Heart left ventricle (tissue), 16 donors: ENCODE data around the gene KITLG. TPM values are rescaled to one million over a fixed set of nuclear protein-coding genes. Genes with fewer than 3 reads are reported as not detected.

Source experiments
- ATAC-seq, 4 donors: fragments of 200-7000 bp; cut with Tn5 transposase; one replicate each; pipeline ENCODE4 v1.9.1; 2020 to 2022; ENCODE audit warnings: moderate library complexity in 4 of 4, mild to moderate bottlenecking in 3 of 4, moderate number of reproducible peaks in 1 of 4
- DNase-seq, 5 donors: peaks; one replicate each; pipeline ENCODE4 v3.0.0-alpha.2; 2020
- H3K27ac ChIP-seq, 12 donors: fragments of 200-600 bp; sonication (generic) in 4 of 12; one replicate each; pipeline versions ENCODE4 v1.5.0 to v1.8.0; 2016 to 2022; ENCODE audit warnings: mild to moderate bottlenecking in 2 of 12
- H3K27me3 ChIP-seq, 9 donors: fragments of 200-600 bp; sonication (generic) in 2 of 9; one replicate each; pipeline versions ENCODE4 v1.5.1 to v1.8.0; 2016 to 2022; ENCODE audit warnings: mild to moderate bottlenecking in 3 of 9
- H3K36me3 ChIP-seq, 9 donors: fragments of 200-600 bp; sonication (generic) in 2 of 9; one replicate each; pipeline versions ENCODE4 v1.5.0 to v1.8.0; 2018 to 2022; ENCODE audit warnings: mild to moderate bottlenecking in 2 of 9
- H3K4me1 ChIP-seq, 12 donors: fragments of 200-600 bp; sonication (generic) in 4 of 12; one replicate each; pipeline versions ENCODE4 v1.5.0 to v1.8.0; 2016 to 2022; ENCODE audit warnings: mild to moderate bottlenecking in 3 of 12
- H3K4me3 ChIP-seq, 12 donors: fragments of 200-600 bp; sonication (generic) in 4 of 12; one replicate each; pipeline versions ENCODE4 v1.5.0 to v1.8.0; 2017 to 2022; ENCODE audit warnings: mild to moderate bottlenecking in 9 of 12, moderate library complexity in 4 of 12
- H3K9me3 ChIP-seq, 12 donors: fragments of 200-600 bp; sonication (generic) in 4 of 12; one replicate each; pipeline versions ENCODE4 v1.5.0 to v1.8.0; 2016 to 2022; ENCODE audit warnings: mild to moderate bottlenecking in 1 of 12
- CTCF ChIP-seq, 12 donors: fragments of 200-600 bp; sonication (generic) in 4 of 12; IDR thresholded peaks; one replicate each; pipeline versions ENCODE4 v1.5.0 to v1.8.0; 2018 to 2022; ENCODE audit warnings: antibody characterized with exemption in 12 of 12, mild to moderate bottlenecking in 5 of 12
- POLR2A ChIP-seq, 2 donors: fragments of 450-650 bp; IDR thresholded peaks; one replicate each; pipeline ENCODE4 v1.6.1; 2017; ENCODE audit warnings: antibody characterized with exemption in 2 of 2, mild to moderate bottlenecking in 2 of 2, moderate library complexity in 2 of 2
- WGBS, 4 donors: extraction: QIAGEN DNeasy Blood & Tissue Kit in 2 of 4; methylation state at CpG; one replicate each; pipeline versions ENCODE4 v1.1.5 to v1.1.7; 2013 to 2018; 5-methylcytosine and 5-hydroxymethylcytosine counted together
- intact Hi-C, 10 donors: fragments of 100-400 bp; cut with DNase I; formaldehyde crosslinking; loops; one replicate each; pipeline versions ENCODE4 v1.11.1 to v1.14.2; 2022
- polyA plus RNA-seq, 2 donors: library from polyadenylated mRNA; stranded (reverse); fragments of 200-250 nt; gene quantifications; one replicate each; pipeline ENCODE4 v1.2.3, GENCODE V29; 2013
- total RNA-seq, 9 donors: library from RNA; depleted of rRNA in 2 of 9; stranded (reverse); fragments of >200 nt in 2 of 9; fragmentation: NEBNext Ultra II Directional in 3 of 9; extraction: Animal tissue kit (Norgen Biotek cat#: 25700) in 3 of 9; gene quantifications; one replicate each; pipeline versions ENCODE4 v1.1.0 to v1.2.4, GENCODE V29; 2016 to 2023
- donor health status: ischemic (EF 13 %, LVEDD 7.1; RV severe dilation, severe dysfunction).
- donor health status: healthy with polysubstance abuse.
- donor health status: DM: no; HTN: yes; CAD: no.
- donor health status: DM: no; HTN: no; CAD: no.
- donor health status: ischemic (EF 25% LVEDD 6.9; RV normal size, moderate dysfunction).
- donor health status: ischemic (EF 25% LVEDD 5.7; RV mildly dilated, moderate dysfunction).
- donor health status: healthy.
- donor health status: DM: yes; HTN: yes; CAD: no.
- donor health status: ischemic (EF 35%, LVEDD 5.7; RV mildly dilated, moderate dysfunction).
- donor health status: nonischemic (EF 11% LVEDD 7.7; RV severe dilation, severe dysfunction).
- donor health status: DM: yes; HTN: yes; CAD: no.
- donor health status: PGD.
- donor health status: ischemic (EF 29% LVEDD 5.4; RV normal size, mild dysfunction).
- donor health status: nonischemic (EF 23%, LVEDD 6.1; RV moderate dilation, normal function).

The KITLG gene
- total and polyA plus RNA-seq, 11 donors: 3.1 to 15.3 (median 9.3) TPM

- WGBS, 4 donors: 87 to 96% (median 92%) methylated on average over 2 of the region's 2 CpGs
- peaks cover 0 to 6% (median 0%) of the 10 kb centered on the region in 12 donors for H3K4me1 ChIP-seq
- no peaks in the 10 kb centered on the region for H3K36me3 ChIP-seq
- DNase-seq: no peak
- H3K9me3 ChIP-seq: peaks cover 0 to 20% (median 13%) of the 10 kb centered on the region in 12 donors
- TF ChIP-seq POLR2A (IDR thresholded peaks at IDR 0.05): no peak
- no peak for TF ChIP-seq CTCF (IDR thresholded peaks at IDR 0.05)
- H3K27ac ChIP-seq: no peak overlapping the region
- no peak for ATAC-seq
- H3K4me3 ChIP-seq: no peak overlapping the region
- intact Hi-C loops: loop anchor here in 2 of 10 donors (10.0 kb wide), 1 partner anchor 410 kb away; no protein-coding TSS in a partner anchor
- H3K27me3 ChIP-seq: peaks cover 0 to 13% (median 0%) of the 10 kb centered on the region in 9 donors
Observed at GRCh38 chr12:88585077-88585476, 4.8 kb upstream of the KITLG start.

- 0 to 1% (median 0%) methylated on average over 28 to 30 of the region's 30 CpGs for WGBS, 4 donors
- ATAC-seq (peak; percentile 6 to 64 (median 54)), DNase-seq (peak; percentile 35 to 63 (median 52))
- peaks cover 0 to 25% (median 0%) of the 10 kb centered on the region in 9 donors for H3K27me3 ChIP-seq
- peak overlapping the region; percentile 41 to 85 (median 72) for H3K4me3 ChIP-seq
- peaks cover 0 to 39% (median 11%) of the 10 kb centered on the region in 12 donors for H3K4me1 ChIP-seq
- intact Hi-C loops: loop anchor here in 8 of 10 donors (5.0 to 10.0 kb wide), 5 partner anchors 57 to 435 kb away; partner anchors contain the start of genes CEP290 (in 2 of the 8) and TMTC3 (in 2 of the 8)
- H3K27ac ChIP-seq: peak overlapping the region; percentile 59 to 88 (median 80)
- no peak for TF ChIP-seq CTCF (IDR thresholded peaks at IDR 0.05)
- no peak for TF ChIP-seq POLR2A (IDR thresholded peaks at IDR 0.05)
- H3K36me3 ChIP-seq: no peaks in the 10 kb centered on the region
- H3K9me3 ChIP-seq: no peaks in the 10 kb centered on the region
Observed at GRCh38 chr12:88579601-88580050, 645 bp downstream of the KITLG start.

- peak overlapping the region; percentile 41 to 85 (median 72) for H3K4me3 ChIP-seq
- intact Hi-C loops: loop anchor here in 2 of 10 donors (5.0 to 10.0 kb wide), 3 partner anchors 57 to 434 kb away; partner anchors contain the start of genes CEP290 (in 2 of the 2) and TMTC3 (in 2 of the 2)
- peaks cover 0 to 44% (median 16%) of the 10 kb centered on the region in 12 donors for H3K4me1 ChIP-seq
- WGBS, 4 donors: 1 to 3% (median 2%) methylated on average over 8 of the region's 8 CpGs
- no peaks in the 10 kb centered on the region for H3K36me3 ChIP-seq
- no peaks in the 10 kb centered on the region for H3K9me3 ChIP-seq
- H3K27me3 ChIP-seq: peaks cover 0 to 25% (median 0%) of the 10 kb centered on the region in 9 donors
- no peak for TF ChIP-seq POLR2A (IDR thresholded peaks at IDR 0.05)
- peak; percentile 17 to 48 (median 26) for TF ChIP-seq CTCF (IDR thresholded peaks at IDR 0.05)
- H3K27ac ChIP-seq: peak overlapping the region; percentile 59 to 88 (median 80)
- ATAC-seq: peak in 3 of 4 donors; percentile 26 to 47 (median 40)
- no peak for DNase-seq
Observed at GRCh38 chr12:88579161-88579517, 1.1 kb downstream of the KITLG start.

GRCh38 chr12:88578276-88579160 lies 1.8 kb downstream of the KITLG start:
- DNase-seq (no peak), ATAC-seq (no peak)
- peak overlapping the region; percentile 41 to 85 (median 72) for H3K4me3 ChIP-seq
- peak overlapping the region in 10 of 12 donors; percentile 59 to 88 (median 81) for H3K27ac ChIP-seq
- intact Hi-C loops: loop anchor here in 2 of 10 donors (5.0 to 10.0 kb wide), 3 partner anchors 56 to 434 kb away; partner anchors contain the start of genes CEP290 (in 2 of the 2) and TMTC3 (in 2 of the 2)
- H3K27me3 ChIP-seq: peaks cover 0 to 27% (median 0%) of the 10 kb centered on the region in 9 donors
- no peaks in the 10 kb centered on the region for H3K36me3 ChIP-seq
- TF ChIP-seq CTCF (IDR thresholded peaks at IDR 0.05) (no peak), POLR2A (IDR thresholded peaks at IDR 0.05) (no peak)
- H3K4me1 ChIP-seq: peaks cover 0 to 50% (median 21%) of the 10 kb centered on the region in 12 donors
- 44 to 52% (median 46%) methylated on average over 12 of the region's 12 CpGs for WGBS, 4 donors
- no peaks in the 10 kb centered on the region for H3K9me3 ChIP-seq
